22Rv1 (cell line): ENCODE results near the gene SORCS2.

Experiments
- CTCF ChIP-seq: fragments of 450-650 bp; IDR thresholded peaks from 2 replicates; pipeline ENCODE4 v1.5.1; 2017; ENCODE audit warnings: mild to moderate bottlenecking
- ZFX ChIP-seq: fragments of 450-650 bp; IDR thresholded peaks from 2 replicates; pipeline ENCODE4 v1.6.1; 2017; ENCODE audit warnings: antibody characterized with exemption, borderline replicate concordance

GRCh38 chr4:7309181-7309580, 116.8 kb downstream of the SORCS2 start:
- TF ChIP-seq CTCF (no peak), ZFX (no peak)
